GM21381 (cell line): ENCODE measurements around the gene LILRA6.
"Not testable (repeated sequence)": the region's sequence is repeated elsewhere in the genome, so short reads cannot be mapped to it uniquely, and the experiment has no call there.

Experiments
- ATAC-seq: cut with Tn5 transposase; IDR thresholded peaks from one replicate; pipeline ENCODE4 v1.9.1; 2021; ENCODE audit warnings: mild to moderate bottlenecking, moderate library complexity; ENCODE audit not compliant: unreplicated experiment

Gene LILRA6

GRCh38 chr19:54242646-54243045 lies at the start of gene LILRA6:
LILRA6 (minus strand) TSS chr19:54242790.
- not testable (repeated sequence) for ATAC-seq

- not testable (repeated sequence) for ATAC-seq
These were observed 46.6 kb upstream of the LILRA6 start for GRCh38 chr19:54289160-54289559.

GRCh38 chr19:54287456-54287855 lies 44.9 kb upstream of the LILRA6 start:
- no peak for ATAC-seq

GRCh38 chr19:54286283-54286682 lies 43.7 kb upstream of the LILRA6 start:
- ATAC-seq, result not testable (repeated sequence)

- ATAC-seq, result not testable (repeated sequence)
These were observed 43.0 kb upstream of the LILRA6 start for GRCh38 chr19:54285427-54286056.

GRCh38 chr19:54282686-54283470 lies 40.3 kb upstream of the LILRA6 start:
- no peak for ATAC-seq

GRCh38 chr19:54281729-54282075 lies 39.1 kb upstream of the LILRA6 start:
- ATAC-seq, result not testable (repeated sequence)

GRCh38 chr19:54281007-54281728 lies 38.6 kb upstream of the LILRA6 start, which contains the start of gene LILRB2:
LILRB2 (minus strand) TSS chr19:54281110; CDS start chr19:54280496, 614 bp downstream.
- no peak for ATAC-seq

GRCh38 chr19:54280441-54280840 lies 37.9 kb upstream of the LILRA6 start:
- not testable (repeated sequence) for ATAC-seq

- not testable (repeated sequence) for ATAC-seq
These were observed 37.4 kb upstream of the LILRA6 start for GRCh38 chr19:54280025-54280424.

GRCh38 chr19:54279406-54279962 lies 36.9 kb upstream of the LILRA6 start:
- no peak for ATAC-seq

GRCh38 chr19:54278571-54279195 lies 36.1 kb upstream of the LILRA6 start:
- ATAC-seq, result not testable (repeated sequence)

- not testable (repeated sequence) for ATAC-seq
These were observed 35.5 kb upstream of the LILRA6 start for GRCh38 chr19:54278056-54278455.

GRCh38 chr19:54277111-54277615 lies 34.6 kb upstream of the LILRA6 start:
- not testable (repeated sequence) for ATAC-seq

GRCh38 chr19:54275951-54276350 lies 33.4 kb upstream of the LILRA6 start:
- ATAC-seq, result no peak

GRCh38 chr19:54274516-54274915 lies 31.9 kb upstream of the LILRA6 start:
- not testable (repeated sequence) for ATAC-seq

GRCh38 chr19:54273821-54274220 lies 31.2 kb upstream of the LILRA6 start:
- ATAC-seq, result no peak

GRCh38 chr19:54272181-54272580 lies 29.6 kb upstream of the LILRA6 start:
- not testable (repeated sequence) for ATAC-seq

GRCh38 chr19:54271587-54271986 lies 29.0 kb upstream of the LILRA6 start:
- ATAC-seq, result not testable (repeated sequence)

GRCh38 chr19:54271106-54271505 lies 28.5 kb upstream of the LILRA6 start:
- ATAC-seq, result no peak
